ENCODE results near the gene ACADVL.
"Not testable (repeated sequence)": the region's sequence is repeated elsewhere in the genome, so short reads cannot be mapped to it uniquely, and the experiment has no call there.

ACADVL gene

DNA sequence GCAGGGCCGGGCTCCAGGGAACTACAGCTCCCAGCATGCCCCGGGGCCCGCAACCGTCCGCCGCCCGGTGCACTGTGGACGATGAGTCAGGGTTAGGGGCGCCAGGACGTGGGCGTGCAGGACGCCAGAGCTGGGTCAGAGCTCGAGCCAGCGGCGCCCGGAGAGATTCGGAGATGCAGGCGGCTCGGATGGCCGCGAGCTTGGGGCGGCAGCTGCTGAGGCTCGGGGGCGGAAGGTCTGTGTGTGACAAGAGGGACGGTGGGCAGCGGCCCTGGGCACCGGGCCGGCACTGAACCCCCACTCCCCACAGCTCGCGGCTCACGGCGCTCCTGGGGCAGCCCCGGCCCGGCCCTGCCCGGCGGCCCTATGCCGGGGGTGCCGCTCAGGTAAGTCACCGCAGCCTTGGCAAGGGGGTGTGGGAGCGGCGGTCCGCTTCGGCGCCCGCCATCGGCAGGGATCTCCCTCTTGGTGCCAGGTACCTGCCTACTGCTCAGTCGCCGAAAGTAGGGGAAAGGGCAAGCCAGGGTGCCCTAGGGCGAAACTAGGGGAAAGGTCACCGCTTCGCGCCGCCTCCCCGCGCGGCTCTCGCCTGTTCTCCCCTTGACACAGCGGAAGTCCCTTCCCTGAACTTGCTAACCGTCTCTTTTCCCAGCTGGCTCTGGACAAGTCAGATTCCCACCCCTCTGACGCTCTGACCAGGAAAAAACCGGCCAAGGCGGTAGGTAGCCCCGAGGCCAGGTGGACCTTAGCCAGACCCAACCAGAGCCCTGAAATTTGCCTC is at the start of gene ACADVL, which contains the start of gene DLG4:
TSS of gene ACADVL (plus strand) at position 127 of the 781 bp plus-strand sequence. CDS start at position 174, 47 bp downstream.
TSS of gene DLG4 (minus strand) at position 25 of the 781 bp plus-strand sequence.
- peak within 1 kb of the TSS; percentile 98 for H3K27ac ChIP-seq
- H3K4me3 ChIP-seq: peak within 1 kb of the TSS; percentile 90
- no peak for DNase-seq (ENCODE audit: low read depth, low spot score)
- H3K9ac ChIP-seq (ENCODE audit: insufficient read length): peak within 1 kb of the TSS; percentile 82
- TF ChIP-seq EZH2 (IDR thresholded peaks at IDR 0.05) (no peak), FOXP2 (optimal IDR thresholded peaks at IDR 0.05; ENCODE audit: control extremely low read depth, extremely low read length, insufficient read depth) (no peak), POLR2AphosphoS5 (IDR thresholded peaks at IDR 0.05; ENCODE audit: borderline replicate concordance, low read depth, low read length) (0 out of 2 replicates have a peak, but pooled peaks have one; percentile 28)
- H3K36me3 ChIP-seq (ENCODE audit: insufficient read depth, low read length): peaks cover 39% of the 10 kb centered on the region
- no peaks in the 10 kb centered on the region for H3K9me3 ChIP-seq (ENCODE audit: low read depth, low read length)

GRCh38 chr17:7172522-7173191 is 47.1 kb upstream of the ACADVL start:
- H3K9me3 ChIP-seq (ENCODE audit: low read depth, low read length); H3K4me3 ChIP-seq; DNase-seq (ENCODE audit: low read depth, low spot score); H3K36me3 ChIP-seq (ENCODE audit: insufficient read depth, low read length); H3K27ac ChIP-seq; H3K9ac ChIP-seq (ENCODE audit: insufficient read length): not testable (repeated sequence)

DNA sequence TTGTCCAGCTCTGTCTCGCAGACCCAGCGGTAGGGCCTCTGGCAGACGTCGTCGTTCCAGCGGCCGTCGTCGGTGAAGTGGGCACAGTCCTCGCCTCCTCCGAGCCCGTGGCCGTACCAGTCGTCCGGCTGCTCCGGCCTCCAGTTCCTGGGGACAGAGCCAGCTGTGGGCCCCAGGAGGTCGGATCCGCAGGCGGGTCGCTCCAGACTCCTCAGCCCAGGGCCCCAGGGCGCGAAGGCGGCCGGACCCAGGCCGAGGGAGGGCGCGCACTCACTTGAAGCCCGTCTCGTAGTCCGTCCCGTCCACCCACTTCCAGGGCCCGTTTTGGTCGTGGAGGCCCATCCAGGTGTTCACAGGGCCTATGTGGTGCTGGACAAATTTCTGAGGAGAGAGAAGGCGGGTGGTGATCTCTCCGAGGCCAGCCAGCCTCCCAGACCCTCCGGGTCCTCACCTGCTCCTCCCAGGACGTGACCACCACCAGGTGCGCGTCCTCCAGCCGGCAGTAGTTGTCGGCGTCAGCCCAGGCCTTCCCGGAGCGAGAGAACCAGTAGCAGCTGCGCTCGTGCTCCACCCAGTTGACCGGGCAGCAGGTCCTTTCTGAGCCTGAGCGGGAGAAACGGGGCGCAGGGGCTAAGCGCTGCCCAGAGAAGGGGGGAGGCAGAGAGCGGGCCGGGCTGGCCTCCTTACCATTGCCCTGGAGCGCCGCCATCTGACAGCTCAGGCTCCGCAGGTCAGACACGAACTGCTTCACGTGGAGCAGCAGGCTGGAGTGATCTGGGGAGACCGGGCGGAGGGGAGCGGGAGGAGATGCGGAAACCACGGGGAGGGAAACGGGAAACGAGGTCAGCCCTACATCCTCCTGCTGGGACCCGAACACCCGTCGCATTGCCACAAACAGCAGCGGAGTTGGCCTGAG is 45.8 kb upstream of the ACADVL start:
- H3K9ac ChIP-seq (ENCODE audit: insufficient read length): no peak overlapping the region
- no peak for TF ChIP-seq POLR2AphosphoS5 (IDR thresholded peaks at IDR 0.05; ENCODE audit: borderline replicate concordance, low read depth, low read length)
- no peak for TF ChIP-seq FOXP2 (optimal IDR thresholded peaks at IDR 0.05; ENCODE audit: control extremely low read depth, extremely low read length, insufficient read depth)
- no peak for TF ChIP-seq EZH2 (IDR thresholded peaks at IDR 0.05)
- DNase-seq (ENCODE audit: low read depth, low spot score): no peak
- no peak overlapping the region for H3K4me3 ChIP-seq
- H3K27ac ChIP-seq: no peak overlapping the region
- no peaks in the 10 kb centered on the region for H3K36me3 ChIP-seq (ENCODE audit: insufficient read depth, low read length)
- H3K9me3 ChIP-seq (ENCODE audit: low read depth, low read length): no peaks in the 10 kb centered on the region

GRCh38 chr17:7174603-7175326 is 45.0 kb upstream of the ACADVL start:
- no peak overlapping the region for H3K4me3 ChIP-seq
- no peak for DNase-seq (ENCODE audit: low read depth, low spot score)
- no peak overlapping the region for H3K9ac ChIP-seq (ENCODE audit: insufficient read length)
- H3K9me3 ChIP-seq (ENCODE audit: low read depth, low read length): no peaks in the 10 kb centered on the region
- H3K36me3 ChIP-seq (ENCODE audit: insufficient read depth, low read length): no peaks in the 10 kb centered on the region
- TF ChIP-seq FOXP2 (optimal IDR thresholded peaks at IDR 0.05; ENCODE audit: control extremely low read depth, extremely low read length, insufficient read depth) (no peak), POLR2AphosphoS5 (IDR thresholded peaks at IDR 0.05; ENCODE audit: borderline replicate concordance, low read depth, low read length) (no peak), EZH2 (IDR thresholded peaks at IDR 0.05) (no peak)
- no peak overlapping the region for H3K27ac ChIP-seq

- no peak overlapping the region for H3K27ac ChIP-seq
- H3K4me3 ChIP-seq: no peak overlapping the region
- TF ChIP-seq EZH2 (IDR thresholded peaks at IDR 0.05) (no peak), FOXP2 (optimal IDR thresholded peaks at IDR 0.05; ENCODE audit: control extremely low read depth, extremely low read length, insufficient read depth) (no peak), POLR2AphosphoS5 (IDR thresholded peaks at IDR 0.05; ENCODE audit: borderline replicate concordance, low read depth, low read length) (no peak)
- H3K9me3 ChIP-seq (ENCODE audit: low read depth, low read length): no peaks in the 10 kb centered on the region
- no peak overlapping the region for H3K9ac ChIP-seq (ENCODE audit: insufficient read length)
- no peaks in the 10 kb centered on the region for H3K36me3 ChIP-seq (ENCODE audit: insufficient read depth, low read length)
- no peak for DNase-seq (ENCODE audit: low read depth, low spot score)
Observed at GRCh38 chr17:7175330-7175733, 44.4 kb upstream of the ACADVL start.

- no peak for DNase-seq (ENCODE audit: low read depth, low spot score)
- TF ChIP-seq POLR2AphosphoS5 (IDR thresholded peaks at IDR 0.05; ENCODE audit: borderline replicate concordance, low read depth, low read length) (no peak), EZH2 (IDR thresholded peaks at IDR 0.05) (no peak), FOXP2 (optimal IDR thresholded peaks at IDR 0.05; ENCODE audit: control extremely low read depth, extremely low read length, insufficient read depth) (no peak)
- H3K9ac ChIP-seq (ENCODE audit: insufficient read length): no peak overlapping the region
Observed at GRCh38 chr17:7176107-7176840, 43.5 kb upstream of the ACADVL start.

DNA sequence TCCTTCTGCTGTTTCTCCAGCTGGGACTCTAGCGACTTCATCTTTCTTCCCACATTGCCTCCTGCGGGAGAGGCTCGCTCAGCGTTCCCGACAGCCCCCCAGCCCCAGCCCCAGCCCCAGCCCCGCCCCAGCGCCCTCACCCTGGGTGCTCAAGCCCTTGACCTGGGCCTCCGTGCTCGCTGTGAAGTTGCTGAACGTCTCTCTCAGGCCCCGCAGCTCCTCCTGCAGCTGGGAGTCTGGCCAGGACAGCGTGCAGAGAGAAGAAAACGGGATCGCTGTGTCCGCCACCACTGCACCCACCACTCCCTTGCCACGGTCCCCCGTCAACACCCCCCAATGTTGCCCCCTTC is 42.9 kb upstream of the ACADVL start:
- no peak overlapping the region for H3K27ac ChIP-seq
- H3K9ac ChIP-seq (ENCODE audit: insufficient read length): peak overlapping the region; percentile 27
- no peaks in the 10 kb centered on the region for H3K9me3 ChIP-seq (ENCODE audit: low read depth, low read length)
- no peak for TF ChIP-seq POLR2AphosphoS5 (IDR thresholded peaks at IDR 0.05; ENCODE audit: borderline replicate concordance, low read depth, low read length)
- no peak for TF ChIP-seq FOXP2 (optimal IDR thresholded peaks at IDR 0.05; ENCODE audit: control extremely low read depth, extremely low read length, insufficient read depth)
- no peak for TF ChIP-seq EZH2 (IDR thresholded peaks at IDR 0.05)
- no peaks in the 10 kb centered on the region for H3K36me3 ChIP-seq (ENCODE audit: insufficient read depth, low read length)
- peak overlapping the region; percentile 86 for H3K4me3 ChIP-seq
- DNase-seq (ENCODE audit: low read depth, low spot score): no peak

More at GRCh38 chr17:7176107-7176840, 43.5 kb upstream of the ACADVL start:
- no peak overlapping the region for H3K27ac ChIP-seq
- H3K9me3 ChIP-seq (ENCODE audit: low read depth, low read length): no peaks in the 10 kb centered on the region
- no peaks in the 10 kb centered on the region for H3K36me3 ChIP-seq (ENCODE audit: insufficient read depth, low read length)
- no peak overlapping the region for H3K4me3 ChIP-seq
